Osteoblast (primary cell): Measurements from ENCODE around the gene NR4A3. TPM values are rescaled to one million over a fixed set of nuclear protein-coding genes. Genes with fewer than 3 reads are reported as not detected.

Source experiments
- DNase-seq: peaks from one replicate; pipeline ENCODE4 v3.0.0; 2011; ENCODE audit warnings: low spot score, mixed read lengths; ENCODE audit not compliant: insufficient read length; ENCODE audit errors: missing footprints
- H2AFZ ChIP-seq: 2 replicates; pipeline ENCODE4 v1.6.0; 2011; ENCODE audit warnings: mild to moderate bottlenecking, low read length
- H3K27ac ChIP-seq: 2 replicates; pipeline ENCODE4 v1.5.1; 2011; ENCODE audit warnings: mild to moderate bottlenecking, low read depth, low read length, moderate library complexity
- H3K27me3 ChIP-seq: 2 replicates; pipeline ENCODE4 v1.6.0; 2012; ENCODE audit warnings: mild to moderate bottlenecking, control low read depth, inconsistent platforms, low read length, moderate library complexity; ENCODE audit not compliant: insufficient read depth
- H3K36me3 ChIP-seq: 2 replicates; pipeline ENCODE4 v1.5.1; 2011; ENCODE audit warnings: mild to moderate bottlenecking, low read length, control low read depth, moderate library complexity; ENCODE audit not compliant: insufficient read depth
- H3K4me1 ChIP-seq: 2 replicates; pipeline ENCODE4 v1.5.1; 2011; ENCODE audit warnings: mild to moderate bottlenecking, low read length, control low read depth, moderate library complexity; ENCODE audit not compliant: insufficient read depth
- H3K4me2 ChIP-seq: 2 replicates; pipeline ENCODE4 v1.6.0; 2011; ENCODE audit warnings: mild to moderate bottlenecking, low read length; ENCODE audit not compliant: insufficient read depth
- H3K4me3 ChIP-seq: fragments of 200-600 bp; sonication (generic); 3 replicates; pipeline ENCODE4 v1.5.1; 2012; ENCODE audit warnings: mild to moderate bottlenecking, low read length, inconsistent platforms; ENCODE audit not compliant: insufficient read depth
- H3K79me2 ChIP-seq: 2 replicates; pipeline ENCODE4 v1.6.0; 2012; ENCODE audit warnings: mild to moderate bottlenecking, low read length, control low read depth, inconsistent platforms; ENCODE audit not compliant: insufficient read depth
- H3K9me3 ChIP-seq: 2 replicates; pipeline ENCODE4 v1.5.1; 2011; ENCODE audit warnings: low read depth, low read length, control low read depth
- H4K20me1 ChIP-seq: 2 replicates; pipeline ENCODE4 v1.6.0; 2012; ENCODE audit warnings: mild to moderate bottlenecking, low read length, control low read depth; ENCODE audit not compliant: insufficient read depth
- CTCF ChIP-seq: IDR thresholded peaks from 2 replicates; pipeline ENCODE4 v1.5.1; 2011; ENCODE audit warnings: mild to moderate bottlenecking, low read depth, low read length, moderate library complexity; ENCODE audit errors: extremely low read depth
- total RNA-seq: library from RNA; depleted of rRNA; stranded (reverse); fragments of >200 nt; gene quantifications from 2 replicates; pipeline ENCODE4 v1.2.3, GENCODE V29; 2012

The NR4A3 gene
- total RNA-seq, 1 donor: 0.36 TPM

GRCh38 chr9:99870126-99870525 lies 48.4 kb downstream of the NR4A3 start:
- no peaks in the 10 kb centered on the region for H3K79me2 ChIP-seq
- H4K20me1 ChIP-seq: no peaks in the 10 kb centered on the region
- H3K4me2 ChIP-seq: no peak overlapping the region
- no peaks in the 10 kb centered on the region for H3K27me3 ChIP-seq
- no peak for DNase-seq
- H2AFZ ChIP-seq: no peak overlapping the region
- H3K4me1 ChIP-seq: no peaks in the 10 kb centered on the region
- TF ChIP-seq CTCF: no peak
- H3K4me3 ChIP-seq: no peak overlapping the region
- H3K27ac ChIP-seq: no peak overlapping the region
- no peaks in the 10 kb centered on the region for H3K9me3 ChIP-seq
- H3K36me3 ChIP-seq: no peaks in the 10 kb centered on the region

GRCh38 chr9:99873531-99873930 lies 51.8 kb downstream of the NR4A3 start:
- Histone ChIP-seq H3K4me2 (no peak overlapping the region), H3K9me3 (no peaks in the 10 kb centered on the region), H4K20me1 (no peaks in the 10 kb centered on the region), H2AFZ (no peak overlapping the region), H3K79me2 (no peaks in the 10 kb centered on the region), H3K4me3 (no peak overlapping the region), H3K36me3 (no peaks in the 10 kb centered on the region), H3K27ac (no peak overlapping the region), H3K27me3 (peaks cover 4% of the 10 kb centered on the region), H3K4me1 (no peaks in the 10 kb centered on the region)
- DNase-seq: no peak
- no peak for TF ChIP-seq CTCF

- Histone ChIP-seq H3K4me3 (no peak overlapping the region), H3K27ac (no peak overlapping the region), H2AFZ (no peak overlapping the region), H3K9me3 (no peaks in the 10 kb centered on the region), H3K4me1 (no peaks in the 10 kb centered on the region), H3K27me3 (peaks cover 6% of the 10 kb centered on the region), H3K36me3 (no peaks in the 10 kb centered on the region), H3K4me2 (no peak overlapping the region), H3K79me2 (no peaks in the 10 kb centered on the region), H4K20me1 (no peaks in the 10 kb centered on the region)
- TF ChIP-seq CTCF: no peak
- DNase-seq: no peak
These were observed 52.4 kb downstream of the NR4A3 start for GRCh38 chr9:99873943-99874584.

- Histone ChIP-seq H3K36me3 (no peaks in the 10 kb centered on the region), H3K27me3 (peaks cover 6% of the 10 kb centered on the region), H3K4me1 (no peaks in the 10 kb centered on the region), H3K79me2 (no peaks in the 10 kb centered on the region), H2AFZ (no peak overlapping the region), H3K4me2 (no peak overlapping the region), H3K27ac (no peak overlapping the region), H3K4me3 (no peak overlapping the region), H4K20me1 (no peaks in the 10 kb centered on the region), H3K9me3 (no peaks in the 10 kb centered on the region)
- no peak for TF ChIP-seq CTCF
- no peak for DNase-seq
These were observed 54.5 kb downstream of the NR4A3 start for GRCh38 chr9:99876190-99876589.
